NCI-H460 (cell line): ENCODE results near the gene ARID3A. TPM values are rescaled to one million over a fixed set of nuclear protein-coding genes. Genes with fewer than 3 reads are reported as not detected.
"Not testable (repeated sequence)": the region's sequence is repeated elsewhere in the genome, so short reads cannot be mapped to it uniquely, and the experiment has no call there.

ENCODE experiments used
- DNase-seq: peaks from one replicate; pipeline ENCODE4 v3.0.0-alpha.2; 2016; ENCODE audit warnings: low read depth; ENCODE audit errors: extremely low read depth
- total RNA-seq: library from RNA; depleted of rRNA; stranded (reverse); fragments of >200 nt; shearing (Covaris generic); gene quantifications from 2 replicates; pipeline ENCODE4 v1.2.3, GENCODE V29; 2014

ARID3A gene
- total RNA-seq, 1 experiment from 2014 or later, result 5.4 TPM

- not testable (repeated sequence) for DNase-seq
Measured at GRCh38 chr19:957578-957977, 31.7 kb downstream of the ARID3A start.

DNA sequence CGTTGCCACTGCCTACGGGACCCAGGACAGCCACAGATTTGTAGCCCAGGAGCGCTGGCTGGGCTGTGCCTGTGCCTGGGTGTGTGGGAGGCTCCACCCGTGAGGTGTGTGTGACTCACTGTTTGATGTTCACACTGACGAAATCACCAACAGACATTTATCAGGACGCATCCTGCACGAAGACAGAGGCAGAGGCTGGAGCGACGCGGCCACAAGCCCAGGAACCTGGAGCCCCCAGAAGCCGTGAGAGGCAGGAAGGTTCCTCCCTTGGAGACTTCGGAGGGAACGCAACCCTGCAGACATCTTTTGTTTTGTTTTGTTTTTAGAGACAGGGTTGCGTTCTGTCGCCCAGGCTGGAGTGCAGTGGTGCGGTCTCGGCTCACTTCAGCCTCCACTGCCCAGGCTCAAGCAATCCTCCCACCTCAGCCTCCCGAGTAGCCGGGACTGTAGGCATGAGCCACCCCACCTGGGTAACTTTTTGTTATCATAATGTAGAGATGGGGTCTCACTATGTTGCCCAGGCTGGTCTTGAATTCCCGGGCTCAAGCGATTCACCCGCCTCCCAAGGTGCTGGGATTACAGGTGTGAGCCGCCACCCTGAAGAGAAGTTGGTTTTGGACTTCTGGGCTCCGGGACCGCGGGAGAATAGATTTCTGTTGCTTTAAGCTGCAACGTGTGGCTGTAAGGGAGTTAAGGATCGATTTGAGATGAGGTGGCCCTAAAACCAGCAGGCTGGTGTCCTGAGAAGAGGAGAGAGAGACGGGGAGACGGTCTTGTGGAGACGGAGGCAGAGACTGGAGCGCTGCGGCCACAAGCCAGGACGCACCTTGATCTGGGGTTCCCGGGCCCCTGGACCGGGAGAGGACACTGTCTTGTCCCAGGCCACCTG is 33.4 kb downstream of the ARID3A start:
- peak; percentile 44 for DNase-seq

- no peak for DNase-seq
Measured at GRCh38 chr19:960020-960419, 34.2 kb downstream of the ARID3A start.

GRCh38 chr19:960601-960938 is 34.7 kb downstream of the ARID3A start:
- no peak for DNase-seq

DNA sequence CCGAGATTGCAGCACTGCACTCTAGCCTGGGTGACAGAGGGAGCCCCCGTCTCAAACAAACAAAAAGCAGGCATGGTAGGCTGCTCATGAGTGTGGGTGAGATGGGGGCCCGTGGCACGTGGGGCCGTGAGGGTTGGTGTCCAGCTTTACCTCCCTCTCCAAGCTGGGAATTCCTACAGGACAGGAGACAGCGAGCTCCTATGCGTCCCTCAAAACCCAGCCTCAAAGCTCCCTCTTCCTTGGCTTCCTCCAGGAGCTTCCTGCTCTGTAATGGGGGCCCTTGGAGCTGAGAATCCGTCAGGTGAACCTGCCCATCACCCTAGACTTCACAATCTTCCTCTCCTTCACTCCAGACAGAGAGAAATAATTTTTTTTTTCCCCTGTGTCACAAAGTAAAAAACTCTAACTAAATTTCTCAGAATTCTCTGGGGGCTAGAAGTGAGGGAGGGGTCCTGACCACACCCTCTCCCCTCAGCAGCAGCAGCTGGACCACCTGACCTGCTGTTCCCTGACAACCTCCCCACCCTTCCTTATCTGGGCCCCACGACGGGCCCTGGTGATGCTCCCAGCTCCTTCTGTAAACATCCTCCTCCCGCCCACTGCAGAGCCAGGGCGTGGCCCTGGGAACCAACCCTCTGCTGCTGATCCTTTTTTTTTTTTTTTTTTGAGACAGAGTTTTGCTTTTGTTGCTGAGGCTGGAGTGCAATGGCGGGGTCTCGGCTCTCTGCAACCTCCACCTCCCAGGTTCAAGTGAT is 36.2 kb downstream of the ARID3A start:
- DNase-seq, result no peak

- no peak for DNase-seq
Measured at GRCh38 chr19:962683-963400, 37.0 kb downstream of the ARID3A start.

GRCh38 chr19:963486-963951 is 37.7 kb downstream of the ARID3A start:
- DNase-seq, result no peak

DNA sequence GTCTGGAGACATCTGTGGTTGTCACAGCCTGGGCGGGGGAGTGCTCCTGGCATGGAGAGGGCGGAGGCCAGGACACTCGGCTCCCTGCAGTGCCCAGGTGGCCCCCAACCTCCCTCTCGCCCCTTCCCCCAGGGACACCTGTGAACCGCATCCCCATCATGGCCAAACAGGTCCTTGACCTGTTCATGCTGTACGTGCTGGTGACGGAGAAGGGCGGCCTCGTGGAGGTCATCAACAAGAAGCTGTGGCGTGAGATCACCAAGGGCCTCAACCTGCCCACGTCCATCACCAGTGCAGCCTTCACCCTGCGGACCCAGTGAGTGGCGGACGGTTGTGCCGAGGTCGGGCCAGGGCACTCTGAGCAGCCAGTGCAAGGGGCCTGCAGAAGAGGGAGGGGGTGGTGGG is 38.3 kb downstream of the ARID3A start:
- DNase-seq, result no peak

GRCh38 chr19:964761-965694 is 39.2 kb downstream of the ARID3A start:
- DNase-seq, result no peak

GRCh38 chr19:966485-967088 is 40.8 kb downstream of the ARID3A start:
- DNase-seq, result no peak

DNA sequence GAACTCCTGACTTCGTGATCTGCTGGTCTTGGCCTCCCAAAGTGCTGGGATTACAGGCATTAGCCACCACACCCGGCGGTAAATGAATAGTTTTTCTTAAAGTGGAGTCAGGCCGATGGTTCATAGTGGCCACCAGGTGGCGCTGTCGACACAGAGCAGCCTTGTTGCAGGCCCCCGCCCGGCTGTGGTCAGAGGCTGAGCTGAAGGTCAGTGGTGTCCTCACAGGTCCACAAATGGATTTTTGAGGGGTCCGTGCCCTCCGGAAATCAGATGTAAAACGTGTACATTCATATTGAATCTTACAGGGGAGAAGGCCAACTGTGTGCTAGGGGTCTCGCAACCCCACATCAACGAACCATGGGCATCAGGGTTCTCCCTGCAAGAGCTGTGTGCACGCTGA is 44.9 kb downstream of the ARID3A start:
- no peak for DNase-seq

DNA sequence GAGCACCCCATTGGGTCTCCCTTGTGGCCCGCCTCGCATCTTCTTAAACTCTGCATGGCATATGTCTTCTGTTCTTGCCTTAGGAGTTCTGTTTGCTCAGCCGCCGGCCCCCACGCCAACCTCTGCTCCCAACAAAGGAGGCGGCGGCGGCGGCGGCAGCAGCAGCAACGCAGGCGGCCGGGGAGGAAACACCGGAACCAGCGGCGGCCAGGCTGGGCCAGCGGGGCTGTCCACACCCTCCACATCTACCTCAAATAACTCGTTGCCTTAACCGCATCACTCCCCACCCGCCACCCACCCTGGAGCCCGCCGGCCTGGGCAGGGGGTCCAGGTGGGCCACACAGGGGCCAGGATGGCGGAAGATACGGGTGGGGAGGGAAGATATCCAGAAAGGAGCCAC is 46.0 kb downstream of the ARID3A start:
- no peak for DNase-seq

DNA sequence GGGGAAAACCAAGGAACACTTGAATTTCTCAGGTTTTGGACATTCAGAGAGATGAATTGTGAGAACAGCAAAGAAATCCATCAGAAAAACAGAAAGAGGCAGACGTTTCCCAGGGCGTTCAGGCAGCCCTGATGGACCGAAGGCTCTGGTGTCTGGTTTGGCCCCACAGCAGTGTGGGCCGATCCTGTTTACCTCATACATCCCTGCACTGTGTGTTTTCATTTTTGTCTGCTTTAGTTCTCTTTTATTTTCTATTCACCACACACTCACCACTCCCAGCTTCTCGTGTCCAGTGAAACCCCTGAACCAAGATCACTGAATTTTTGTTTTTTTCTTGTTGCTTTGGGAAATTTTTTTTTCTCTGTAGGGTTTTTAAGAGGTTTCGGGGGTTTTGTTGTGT is 46.4 kb downstream of the ARID3A start:
- no peak for DNase-seq

DNA sequence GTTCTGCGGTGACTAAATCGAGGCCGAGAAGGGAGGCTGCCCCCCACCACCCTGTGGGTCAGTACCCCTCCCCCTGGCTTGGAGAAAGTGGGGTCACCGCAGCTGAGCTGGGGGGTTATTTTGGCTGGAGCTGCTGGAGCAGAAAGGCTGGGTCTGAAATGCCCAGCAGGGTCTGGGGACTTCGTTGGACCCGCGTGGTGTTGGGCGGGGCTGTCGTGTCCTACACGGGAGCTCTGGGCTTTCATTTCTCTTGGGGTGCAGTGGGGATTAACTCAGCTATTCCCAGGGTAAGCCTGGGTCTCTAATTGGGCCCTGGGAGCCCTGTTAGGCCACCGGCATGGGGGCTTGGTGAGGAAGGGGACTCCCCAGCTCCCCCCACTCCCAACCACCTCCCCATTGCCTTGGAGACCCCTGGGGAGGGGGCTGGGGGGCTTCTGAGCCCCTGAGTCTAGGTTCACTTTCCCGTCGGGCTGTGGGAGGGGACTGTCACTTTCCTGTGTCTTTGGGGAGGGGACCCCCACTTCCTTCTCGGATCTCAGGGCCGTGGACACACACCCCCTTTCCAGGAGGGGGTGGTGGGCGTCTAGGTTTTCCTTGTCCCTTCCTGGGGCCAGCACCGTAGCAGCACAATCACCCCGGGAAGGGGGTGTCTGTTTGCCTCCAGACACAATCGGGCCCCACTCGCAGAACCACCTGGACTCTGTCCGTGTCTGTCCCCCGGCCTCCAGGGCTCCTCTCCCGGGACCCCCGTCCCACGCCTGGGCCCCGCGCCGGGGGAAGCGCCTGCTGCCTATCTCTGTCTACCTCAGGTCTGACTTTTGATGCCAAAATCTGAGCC is 48.1 kb downstream of the ARID3A start:
- no peak for DNase-seq

DNA sequence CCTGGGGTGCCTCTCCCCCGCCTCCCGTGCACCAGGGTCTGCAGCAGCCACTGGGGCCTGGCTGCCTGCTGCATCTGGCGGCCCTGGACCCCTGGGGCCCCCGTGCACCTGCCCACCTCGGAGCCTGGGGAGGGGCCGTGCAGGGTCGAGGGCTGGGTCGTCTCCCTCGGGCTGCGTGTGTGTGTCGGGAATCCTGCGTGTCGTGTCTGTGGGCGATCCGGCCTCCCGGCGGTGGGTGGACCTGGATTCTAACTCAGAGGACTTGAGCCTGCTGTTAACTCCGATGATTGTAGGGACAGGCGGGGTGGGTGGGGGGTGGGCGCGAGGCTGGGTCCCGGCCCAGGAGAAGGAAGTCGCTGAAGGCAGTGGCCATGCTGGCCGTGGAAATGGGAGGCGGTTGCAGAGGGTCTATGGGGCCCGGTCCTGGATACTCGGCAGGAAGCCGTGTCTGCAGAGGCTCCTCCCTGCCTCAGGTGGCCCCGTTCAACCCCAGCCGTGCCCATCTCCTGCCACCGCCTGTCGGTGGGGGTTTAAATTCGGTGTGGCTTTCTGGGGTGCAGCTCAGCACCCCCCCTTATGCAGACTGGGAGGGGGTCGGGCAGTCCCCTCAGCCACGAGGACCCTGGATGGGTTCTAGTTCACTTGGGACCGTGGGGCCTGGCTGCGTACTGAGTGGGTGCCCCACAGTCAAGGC is 48.9 kb downstream of the ARID3A start:
- no peak for DNase-seq

GRCh38 chr19:976476-976875 is 50.6 kb downstream of the ARID3A start:
- no peak for DNase-seq

- no peak for DNase-seq
Measured at GRCh38 chr19:977058-977464, 51.2 kb downstream of the ARID3A start.

GRCh38 chr19:979318-979741 is 53.5 kb downstream of the ARID3A start:
- DNase-seq, result no peak
